HepG2 (cell line): ENCODE results near the gene FSD2. TPM values are rescaled to one million over a fixed set of nuclear protein-coding genes. Genes with fewer than 3 reads are reported as not detected.

Experiments
- AFF4 ChIP-seq: sonication (generic); formaldehyde crosslinking; IDR thresholded peaks from 2 replicates; pipeline ENCODE4 v1.4.0; 2020; ENCODE audit warnings: missing genetic modification reagents
- BATF2 ChIP-seq: sonication (generic); formaldehyde crosslinking; IDR thresholded peaks from 2 replicates; pipeline ENCODE4 v1.8.0; 2022; ENCODE audit warnings: mild to moderate bottlenecking, missing genetic modification reagents, moderate library complexity
- CEBPB ChIP-seq: IDR thresholded peaks from 2 replicates; pipeline ENCODE4 v1.6.1; 2011; ENCODE audit warnings: low read depth, low read length, improper control_type of control experiment, borderline replicate concordance
- KLF16 ChIP-seq, 2 experiments: sonication (generic) in 1 of 2; formaldehyde crosslinking in 1 of 2; IDR thresholded peaks; 2 replicates each; pipeline versions ENCODE4 v1.6.1 to v1.8.0; 2016 to 2023; ENCODE audit warnings: missing genetic modification reagents in 2 of 2, missing compliant biosample characterization in 1 of 2
- MEF2D ChIP-seq: sonication (generic); formaldehyde crosslinking; IDR thresholded peaks from 2 replicates; pipeline ENCODE4 v1.5.1; 2020; ENCODE audit warnings: mild to moderate bottlenecking, missing genetic modification reagents
- NR2C2 ChIP-seq: sonication (generic); formaldehyde crosslinking; IDR thresholded peaks from 2 replicates; pipeline ENCODE4 v1.4.0; 2020; ENCODE audit warnings: missing genetic modification reagents, mild to moderate bottlenecking, moderate library complexity, borderline replicate concordance
- PHF21A ChIP-seq: sonication (generic); formaldehyde crosslinking; IDR thresholded peaks from 2 replicates; pipeline ENCODE4 v1.5.0; 2020; ENCODE audit warnings: mild to moderate bottlenecking, missing genetic modification reagents
- SOX6 ChIP-seq, 2 experiments: fragments of 450-650 bp in 1 of 2; sonication (generic) in 1 of 2; formaldehyde crosslinking in 1 of 2; IDR thresholded peaks; 2 replicates each; pipeline versions ENCODE4 v1.4.0 to v1.6.1; 2017 to 2020; ENCODE audit warnings: antibody characterized with exemption in 1 of 2, mild to moderate bottlenecking in 1 of 2, missing genetic modification reagents in 1 of 2
- SP140L ChIP-seq: sonication (generic); formaldehyde crosslinking; IDR thresholded peaks from 2 replicates; pipeline ENCODE4 v1.4.0; 2020; ENCODE audit warnings: missing genetic modification reagents, borderline replicate concordance
- ZFY ChIP-seq: sonication (generic); formaldehyde crosslinking; IDR thresholded peaks from 2 replicates; pipeline ENCODE4 v1.4.0; 2020; ENCODE audit warnings: missing genetic modification reagents
- ZNF251 ChIP-seq: sonication (generic); formaldehyde crosslinking; IDR thresholded peaks from 2 replicates; pipeline ENCODE4 v1.9.0; 2021; ENCODE audit warnings: mild to moderate bottlenecking, missing genetic modification reagents
- ZNF281 ChIP-seq: sonication (generic); formaldehyde crosslinking; IDR thresholded peaks from 2 replicates; pipeline ENCODE4 v1.4.0; 2020; ENCODE audit warnings: missing genetic modification reagents, borderline replicate concordance
- ZNF441 ChIP-seq: sonication (generic); formaldehyde crosslinking; IDR thresholded peaks from 2 replicates; pipeline ENCODE4 v1.7.0; 2021; ENCODE audit warnings: missing genetic modification reagents, borderline replicate concordance
- ZNF598 ChIP-seq: sonication (generic); formaldehyde crosslinking; IDR thresholded peaks from 2 replicates; pipeline ENCODE4 v1.5.1; 2020; ENCODE audit warnings: mild to moderate bottlenecking, missing genetic modification reagents, borderline replicate concordance
- ZNF770 ChIP-seq: sonication (generic); formaldehyde crosslinking; IDR thresholded peaks from 2 replicates; pipeline ENCODE4 v1.5.0; 2020; ENCODE audit warnings: mild to moderate bottlenecking, missing genetic modification reagents
- polyA plus RNA-seq, 8 experiments: library from polyadenylated mRNA; depleted of rRNA in 3 of 8; stranded (reverse) in 7 of 8; unstranded in 1 of 8; fragments of >200 nt; fragmentation: Illumina TruSeq in 4 of 8; extraction: Trizol in 4 of 8; gene quantifications; 2 replicates each; pipeline versions ENCODE4 v1.2.1 to v1.2.3, GENCODE V29; 2011 to 2016; ENCODE audit warnings: low read depth in 4 of 8, missing spikeins in 1 of 8, mixed read lengths in 1 of 8; ENCODE audit not compliant: insufficient read depth in 1 of 8
- total RNA-seq, 5 experiments: library from RNA; depleted of rRNA; stranded (reverse); fragments of >200 nt; fragmentation: Illumina TruSeq; extraction: Trizol; gene quantifications; 2 replicates each; pipeline ENCODE4 v1.2.3, GENCODE V29; 2016; ENCODE audit warnings: low read depth in 1 of 5

Gene FSD2
- total and polyA plus RNA-seq, 2 of the 13 experiments (the other 11 are each of a cell fraction or from before 2014, with no cell fraction given), result not detected

- peak in 1 of 2 experiments; percentile 52; a peak in 1 of 4 replicates for TF ChIP-seq KLF16 (CRISPR knock-in tag; IDR thresholded peaks at IDR 0.05)
- peak; percentile 93 for TF ChIP-seq ZNF441 (CRISPR knock-in tag)
- TF ChIP-seq PHF21A (CRISPR knock-in tag), result no peak
- no peak for TF ChIP-seq NR2C2 (CRISPR knock-in tag)
- no peak for TF ChIP-seq BATF2 (CRISPR knock-in tag)
- peak; percentile 36; the same call in 1 of the 2 replicates for TF ChIP-seq ZFY
- no peak for TF ChIP-seq SOX6 (IDR thresholded peaks at IDR 0.05)
- no peak for TF ChIP-seq SOX6 (CRISPR knock-in tag; IDR thresholded peaks at IDR 0.05)
- TF ChIP-seq MEF2D (CRISPR knock-in tag), result no peak
- no peak for TF ChIP-seq ZNF251 (CRISPR knock-in tag)
- TF ChIP-seq ZNF281, result no peak
- TF ChIP-seq ZNF598 (CRISPR knock-in tag), result no peak
- peak; percentile 72; the same call in 1 of the 2 replicates for TF ChIP-seq ZNF770 (CRISPR knock-in tag)
- peak; percentile 30; the same call in 1 of the 2 replicates for TF ChIP-seq CEBPB
- TF ChIP-seq SP140L (CRISPR knock-in tag), result no peak
- no peak for TF ChIP-seq AFF4
Measured at GRCh38 chr15:82709421-82710207, 96.3 kb downstream of the FSD2 start, which contains the start of gene AP3B2 (continued).
